Panc1 (cell line): Measurements from ENCODE around the gene CIB4. TPM values are rescaled to one million over a fixed set of nuclear protein-coding genes. Genes with fewer than 3 reads are reported as not detected.

ENCODE experiments used
- ATAC-seq: fragments of 200-7000 bp; cut with Tn5 transposase; 2 replicates; pipeline ENCODE4 v1.9.1; 2020; ENCODE audit warnings: mild to moderate bottlenecking, moderate library complexity
- BruUV-seq: library from RNA; stranded (reverse); fragments of 400-500 nt; replicated peaks from 2 replicates; lab custom pipeline; 2021; lab: Mats Ljungman, UMichigan
- CTCF ChIA-PET: fragments of 300-600 bp; sonication (Branson Sonifier 250); formaldehyde crosslinking; loops from one replicate; lab custom pipeline; 2022; ENCODE audit warnings: antibody characterized with exemption; lab: Charles Lee
- POLR2A ChIA-PET: fragments of 300-600 bp; sonication (Branson Sonifier 250); formaldehyde crosslinking; loops from one replicate; lab custom pipeline; 2022; ENCODE audit warnings: antibody characterized with exemption; lab: Charles Lee
- DNase-seq: peaks from one replicate; pipeline ENCODE4 v3.0.0-alpha.2; 2010; ENCODE audit warnings: low read depth, low spot score
- H3K27ac ChIP-seq: 2 replicates; pipeline ENCODE4 v1.5.1; 2011; ENCODE audit warnings: mild to moderate bottlenecking, low read length, inconsistent platforms
- H3K27me3 ChIP-seq: fragments of 200-500 bp; sonication (Bioruptor generic); 2 replicates; pipeline ENCODE4 v1.6.0; 2014; ENCODE audit warnings: low read length, inconsistent platforms; ENCODE audit not compliant: control insufficient read depth, insufficient read depth
- H3K36me3 ChIP-seq: fragments of 200-500 bp; sonication (Bioruptor generic); 2 replicates; pipeline ENCODE4 v1.5.1; 2014; ENCODE audit warnings: inconsistent platforms, mild to moderate bottlenecking, low read length, moderate library complexity; ENCODE audit not compliant: control insufficient read depth, insufficient read depth
- H3K4me1 ChIP-seq: 2 replicates; pipeline ENCODE4 v1.5.1; 2011; ENCODE audit warnings: inconsistent platforms, mild to moderate bottlenecking, low read length, moderate library complexity; ENCODE audit not compliant: control insufficient read depth, insufficient read depth
- H3K4me3 ChIP-seq, 2 experiments: 2 replicates each; pipeline ENCODE4 v1.5.1; 2011 to 2012; ENCODE audit warnings: low read depth in 2 of 2, low read length in 2 of 2, mild to moderate bottlenecking in 2 of 2, inconsistent platforms in 1 of 2, moderate library complexity in 1 of 2
- H3K9me3 ChIP-seq: fragments of 200-500 bp; sonication (Bioruptor generic); 2 replicates; pipeline ENCODE4 v1.5.1; 2014; ENCODE audit warnings: low read depth, mild to moderate bottlenecking, inconsistent platforms, low read length, moderate library complexity; ENCODE audit not compliant: control insufficient read depth, insufficient read depth
- CTCF ChIP-seq: fragments of 450-650 bp; IDR thresholded peaks from 2 replicates; pipeline ENCODE4 v1.5.1; 2017; ENCODE audit warnings: mild to moderate bottlenecking
- POLR2AphosphoS5 ChIP-seq: IDR thresholded peaks from 2 replicates; pipeline ENCODE4 v1.6.1; 2012; ENCODE audit warnings: mild to moderate bottlenecking, low read depth, low read length, moderate library complexity
- REST ChIP-seq, 2 experiments: IDR thresholded peaks; 2 replicates each; pipeline ENCODE4 v1.6.1; 2011 to 2012; ENCODE audit warnings: low read depth in 2 of 2, control low read depth in 1 of 2, low read length in 1 of 2, mild to moderate bottlenecking in 1 of 2, moderate library complexity in 1 of 2; ENCODE audit not compliant: insufficient read depth in 1 of 2
- SIN3A ChIP-seq: IDR thresholded peaks from 2 replicates; pipeline ENCODE4 v1.6.1; 2012; ENCODE audit warnings: low read depth, mild to moderate bottlenecking, low read length, moderate library complexity, borderline replicate concordance; ENCODE audit not compliant: insufficient read depth
- TCF7L2 ChIP-seq: IDR thresholded peaks from 2 replicates; pipeline ENCODE4 v1.6.1; 2011; ENCODE audit warnings: mild to moderate bottlenecking, low read depth, low read length, inconsistent platforms
- in situ Hi-C: cut with HindIII; loops from 2 replicates; pipeline ENCODE4 v1.10.0; 2016; ENCODE audit warnings: low sequenced_read_pairs, low pct_unique_long_range_greater_than_20kb
- intact Hi-C: fragments of 100-400 bp; cut with micrococcal nuclease; formaldehyde crosslinking; loops from one replicate; pipeline ENCODE4 v1.10.0; 2022; ENCODE audit not compliant: unreplicated experiment
- total RNA-seq: library from RNA; stranded (reverse); gene quantifications from one replicate; pipeline ENCODE4 v1.2.1, GENCODE V29; 2021; ENCODE audit not compliant: unreplicated experiment

The CIB4 gene
- total RNA-seq, 1 experiment from 2014 or later: 0.33 TPM

GRCh38 chr2:26556309-26557243 is 84.6 kb downstream of the CIB4 start:
- H3K9me3 ChIP-seq: no peaks in the 10 kb centered on the region
- BruUV-seq: no TSS peak
- ATAC-seq (no peak), DNase-seq (no peak)
- H3K36me3 ChIP-seq: no peaks in the 10 kb centered on the region
- peaks cover 5% of the 10 kb centered on the region for H3K27me3 ChIP-seq
- H3K27ac ChIP-seq: no peak overlapping the region
- TF ChIP-seq CTCF (no peak), REST (IDR thresholded peaks at IDR 0.05; ENCODE audit: insufficient read depth in 1 of 2, low read depth in 2 of 2, low read length in 1 of 2) (no peak), POLR2AphosphoS5 (no peak), TCF7L2 (no peak), SIN3A (no peak)
- no peaks in the 10 kb centered on the region for H3K4me1 ChIP-seq
- in situ Hi-C loops (no loop called here), intact Hi-C loops (no loop called here)
- CTCF ChIA-PET: interaction anchor here (1.0 to 1.2 kb wide), 2 partner anchors 21 to 287 kb away, joined by 5 to 8 read pairs; no protein-coding TSS in a partner anchor
- POLR2A ChIA-PET: no interaction called here
- H3K4me3 ChIP-seq: no peak overlapping the region

GRCh38 chr2:26555246-26556133 is 85.7 kb downstream of the CIB4 start:
- no peak for TF ChIP-seq POLR2AphosphoS5
- no peak for TF ChIP-seq SIN3A
- TF ChIP-seq TCF7L2: no peak
- TF ChIP-seq REST (IDR thresholded peaks at IDR 0.05; ENCODE audit: insufficient read depth in 1 of 2, low read depth in 2 of 2, low read length in 1 of 2): no peak
- no peak; the same call in 1 of the 2 replicates for TF ChIP-seq CTCF
- in situ Hi-C loops (no loop called here), intact Hi-C loops (no loop called here)
- H3K4me3 ChIP-seq: no peak overlapping the region
- H3K27ac ChIP-seq: no peak overlapping the region
- no TSS peak for BruUV-seq
- H3K4me1 ChIP-seq: no peaks in the 10 kb centered on the region
- peaks cover 5% of the 10 kb centered on the region for H3K27me3 ChIP-seq
- ChIA-PET POLR2A (no interaction called here), CTCF (interaction anchor here (1.2 kb wide), 1 partner anchor 22 kb away, joined by 5 read pairs; no protein-coding TSS in a partner anchor)
- H3K9me3 ChIP-seq: no peaks in the 10 kb centered on the region
- H3K36me3 ChIP-seq: no peaks in the 10 kb centered on the region
- DNase-seq: no peak
- peak; percentile 63; the same call in 1 of the 2 replicates for ATAC-seq
